UCSD-AML1 (cell line): ENCODE measurements around the gene HERC5.
A peak's percentile ranks its signal among the peaks of the same experiment; 100 is the strongest.
"Not testable (repeated sequence)": the region's sequence is repeated elsewhere in the genome, so short reads cannot be mapped to it uniquely, and the experiment has no call there.

Experiments used
- DNase-seq: peaks from one replicate; lab custom pipeline; 2025; ENCODE audit not compliant: unreplicated experiment; lab: John Stamatoyannopoulos, UW

The HERC5 gene

DNA sequence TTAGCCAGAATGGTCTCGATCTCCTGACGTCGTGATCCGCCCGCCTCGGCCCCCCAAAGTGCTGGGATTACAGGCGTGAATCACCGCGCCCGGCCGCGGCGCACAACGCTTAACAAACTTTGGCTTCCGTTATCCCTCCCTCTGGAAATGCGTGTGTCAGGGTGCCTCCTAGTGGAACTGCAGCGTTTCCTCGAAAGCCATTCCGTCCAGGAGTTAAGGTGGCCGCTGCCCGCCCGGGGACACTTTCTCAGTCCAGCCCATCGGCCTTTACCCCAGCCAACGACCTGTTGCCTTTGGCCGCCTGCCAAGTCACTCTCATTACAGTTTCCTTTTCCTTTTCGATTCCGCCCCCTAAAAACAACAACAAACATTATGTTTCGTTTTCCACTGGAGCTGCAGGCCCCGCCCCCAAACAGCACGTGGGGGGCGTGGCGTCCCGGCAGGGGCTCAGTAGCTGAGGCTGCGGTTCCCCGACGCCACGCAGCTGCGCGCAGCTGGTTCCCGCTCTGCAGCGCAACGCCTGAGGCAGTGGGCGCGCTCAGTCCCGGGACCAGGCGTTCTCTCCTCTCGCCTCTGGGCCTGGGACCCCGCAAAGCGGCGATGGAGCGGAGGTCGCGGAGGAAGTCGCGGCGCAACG is at the start of gene HERC5:
Gene HERC5 (plus strand): TSS at position 450 of the 637 bp plus-strand sequence. CDS start 151 bp downstream, at position 601.
- peak; percentile 93 for DNase-seq

DNA sequence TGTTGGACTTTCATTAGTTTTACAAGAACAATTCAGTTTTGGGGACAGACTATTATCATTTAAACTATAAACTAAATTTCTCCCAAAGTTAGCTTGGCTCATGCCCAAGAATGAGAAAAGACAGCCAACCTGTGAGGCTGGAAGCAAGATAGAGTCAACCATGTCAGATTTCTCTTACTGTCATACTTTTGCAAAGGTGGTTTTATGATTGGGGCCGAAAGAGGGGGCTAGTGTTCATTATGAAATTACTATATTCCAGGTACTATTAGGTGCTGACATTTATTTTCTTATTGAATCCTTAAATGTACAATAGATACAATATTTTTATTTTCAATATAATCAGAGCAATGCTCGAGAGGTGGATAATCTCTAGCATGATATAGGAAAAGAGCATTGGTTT is 47.7 kb upstream of the HERC5 start:
- no peak for DNase-seq

DNA sequence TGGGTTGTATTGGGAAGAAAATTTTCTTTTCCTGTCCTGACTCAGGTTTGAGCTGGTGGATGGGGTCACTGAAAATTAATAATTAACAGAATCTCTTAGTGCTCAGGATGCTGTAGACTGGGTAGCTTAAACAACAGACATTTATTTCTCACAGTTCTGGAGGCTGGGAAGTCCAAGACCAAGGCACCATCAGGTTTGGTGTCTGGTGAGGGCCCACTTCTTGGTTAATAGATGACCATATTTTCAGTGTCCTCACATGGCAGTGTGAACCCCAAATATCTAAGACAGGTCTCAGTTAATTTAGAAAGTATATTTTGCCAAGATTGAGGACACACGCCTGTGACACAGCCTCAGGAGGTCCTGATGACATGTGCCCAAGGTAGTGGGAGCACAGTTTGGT is 47.1 kb upstream of the HERC5 start:
- DNase-seq: no peak

DNA sequence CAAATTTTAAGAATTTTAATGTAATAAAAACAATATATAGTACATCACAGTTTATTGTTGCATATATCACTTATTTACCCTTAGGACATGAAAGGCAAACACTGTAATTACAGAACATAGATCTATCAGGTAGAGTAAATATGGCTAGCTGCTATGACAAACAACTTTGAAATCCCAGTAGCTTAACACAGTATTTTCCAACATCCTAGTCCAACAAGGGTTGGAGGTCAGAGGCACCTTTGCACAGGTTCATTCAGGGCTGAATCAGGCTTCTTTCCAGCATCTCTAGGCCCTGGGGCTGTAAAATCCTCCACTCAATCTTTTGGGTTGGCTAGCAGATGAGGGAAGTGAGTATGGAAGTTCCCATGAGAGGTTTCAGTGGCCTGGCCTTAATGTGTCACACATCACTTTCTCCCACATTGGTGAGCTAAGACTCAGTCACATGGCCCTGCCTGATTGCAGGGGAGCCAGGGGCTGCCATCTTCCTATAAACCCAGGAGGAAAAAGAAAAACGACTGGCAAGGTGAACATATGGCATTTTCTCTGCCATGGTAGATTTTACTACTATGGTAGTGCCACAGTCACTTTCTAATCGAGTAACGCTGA is 45.3 kb upstream of the HERC5 start:
- no peak for DNase-seq

DNA sequence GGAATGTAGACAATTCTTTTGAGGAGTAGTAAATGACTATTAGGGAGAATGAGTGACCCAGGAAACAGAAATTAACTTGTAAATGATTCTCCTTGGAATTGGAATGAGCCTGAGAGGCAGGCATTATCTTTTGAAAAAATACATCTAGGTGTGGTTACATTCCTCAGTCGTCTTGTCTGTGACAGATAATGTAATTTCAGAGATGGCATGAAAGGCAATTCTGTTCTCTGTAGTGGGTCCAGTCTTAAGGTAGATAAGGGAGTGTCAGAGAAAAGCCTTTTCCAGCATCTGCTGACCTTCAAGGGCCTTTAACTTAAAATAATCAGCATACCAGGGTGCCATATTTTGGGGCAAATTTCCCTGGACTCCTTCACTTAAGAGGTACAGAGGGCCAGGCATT is 43.1 kb upstream of the HERC5 start:
- DNase-seq: no peak

DNA sequence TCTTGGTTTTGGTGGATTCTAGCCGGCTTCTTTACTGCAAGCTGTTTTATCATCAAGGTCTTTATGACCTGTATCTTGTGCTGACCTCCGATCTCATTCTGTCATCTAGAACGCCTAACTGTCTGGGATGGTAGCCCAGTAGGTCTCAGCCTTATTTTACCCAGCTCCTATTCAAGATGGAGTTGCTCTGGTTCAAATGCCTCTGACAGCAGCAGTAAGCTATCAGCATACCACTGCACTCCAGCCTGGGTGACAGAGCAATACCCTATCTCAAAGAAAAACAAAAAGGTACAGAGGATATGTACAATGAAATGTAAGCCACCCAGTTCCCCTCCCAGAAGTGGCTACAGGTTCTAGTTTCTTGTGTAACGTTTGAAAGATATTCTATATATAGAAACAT is 42.2 kb upstream of the HERC5 start:
- DNase-seq: no peak

DNA sequence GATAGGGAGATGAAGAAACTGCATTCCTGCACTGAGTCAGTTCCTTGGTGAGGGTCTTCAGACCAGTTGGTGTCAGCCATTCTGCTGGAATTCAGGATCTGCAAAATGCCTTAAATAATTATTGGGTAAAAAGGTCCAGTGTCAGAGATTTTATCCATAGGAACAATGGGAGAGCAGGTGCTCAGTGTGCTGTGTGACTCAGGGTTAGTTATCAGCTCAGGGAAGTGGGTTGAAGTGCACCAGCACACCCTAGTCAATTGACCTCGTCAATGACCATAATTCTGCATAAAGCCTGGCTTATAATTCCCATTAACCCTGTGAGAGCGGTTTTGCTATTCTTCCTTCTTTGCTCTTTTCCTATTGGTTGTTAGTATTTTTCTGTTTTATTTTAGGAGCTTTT is 40.9 kb upstream of the HERC5 start:
- no peak for DNase-seq

DNA sequence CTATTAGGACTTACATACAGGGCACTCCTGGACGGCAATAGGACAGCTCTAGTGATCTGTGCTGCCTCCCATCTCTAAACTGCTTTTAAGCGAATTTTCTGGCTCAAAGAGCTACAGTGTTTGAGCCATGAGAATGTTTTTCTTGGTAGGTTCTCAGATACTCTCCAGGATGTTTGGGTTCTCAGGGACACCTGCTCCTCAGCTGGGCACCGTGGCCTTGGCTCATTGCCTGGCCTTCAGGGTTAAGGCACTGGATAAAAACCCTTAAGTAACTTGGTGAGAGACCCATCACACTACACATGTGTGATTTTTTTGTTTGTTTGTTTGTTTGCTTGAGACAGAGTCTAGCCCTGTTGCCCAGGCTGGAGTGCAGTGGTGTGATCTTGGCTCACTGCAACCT is 38.5 kb upstream of the HERC5 start:
- no peak for DNase-seq

DNA sequence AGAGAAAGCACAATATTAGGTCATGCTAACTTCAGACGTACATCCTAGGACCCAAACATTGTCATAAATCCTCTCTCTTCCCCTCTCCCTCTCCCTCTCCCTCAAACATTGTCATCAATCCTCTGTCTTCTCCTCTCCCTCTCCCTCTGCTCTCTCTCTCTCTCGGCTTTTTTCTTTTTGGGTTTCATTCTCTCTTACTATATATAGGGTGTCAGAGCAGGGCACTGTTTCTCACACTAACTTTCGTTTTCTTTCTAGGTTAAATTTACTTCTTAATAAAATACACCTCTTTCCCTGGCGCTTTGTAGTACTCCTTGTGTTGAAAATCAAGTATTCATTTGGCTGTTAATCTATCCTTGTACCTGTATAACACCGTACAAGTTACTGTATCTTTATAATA is 37.0 kb upstream of the HERC5 start:
- DNase-seq: no peak

DNA sequence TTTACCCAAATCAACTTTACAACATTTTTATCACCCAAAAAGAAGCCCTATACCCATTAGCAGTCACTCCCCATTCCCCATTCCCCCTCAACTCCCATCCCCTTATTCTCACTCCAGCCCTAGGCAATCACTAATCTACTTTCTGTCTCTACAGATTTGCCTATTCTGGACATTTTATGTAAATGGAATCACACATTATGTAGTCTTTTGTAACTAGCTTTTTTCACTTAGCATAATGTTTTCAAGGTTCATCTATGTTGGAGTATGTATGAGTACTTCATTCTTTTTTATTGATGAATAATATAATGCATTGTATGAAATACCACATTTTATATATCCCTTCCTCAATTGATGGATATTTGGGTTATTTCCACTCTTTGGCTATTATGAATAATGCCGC is 36.1 kb upstream of the HERC5 start:
- no peak for DNase-seq

DNA sequence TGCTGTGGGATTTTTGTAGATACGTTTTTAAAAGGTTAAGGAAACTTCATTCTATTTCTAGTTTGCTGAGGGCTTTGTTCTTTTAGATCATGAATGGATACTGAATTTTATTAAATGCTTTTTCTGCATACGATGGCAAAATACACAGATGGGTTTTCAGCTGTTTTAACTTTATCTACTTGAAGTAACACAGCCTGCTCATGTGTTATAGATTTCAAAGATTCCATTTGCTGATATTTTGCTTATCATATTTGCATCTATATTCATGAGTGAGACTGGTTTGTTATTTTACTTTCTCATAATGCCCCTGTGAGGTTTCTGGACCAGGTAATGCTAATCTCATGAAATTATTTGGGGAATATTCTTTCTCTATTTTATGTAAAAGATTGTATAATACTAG is 34.5 kb upstream of the HERC5 start:
- no peak for DNase-seq

DNA sequence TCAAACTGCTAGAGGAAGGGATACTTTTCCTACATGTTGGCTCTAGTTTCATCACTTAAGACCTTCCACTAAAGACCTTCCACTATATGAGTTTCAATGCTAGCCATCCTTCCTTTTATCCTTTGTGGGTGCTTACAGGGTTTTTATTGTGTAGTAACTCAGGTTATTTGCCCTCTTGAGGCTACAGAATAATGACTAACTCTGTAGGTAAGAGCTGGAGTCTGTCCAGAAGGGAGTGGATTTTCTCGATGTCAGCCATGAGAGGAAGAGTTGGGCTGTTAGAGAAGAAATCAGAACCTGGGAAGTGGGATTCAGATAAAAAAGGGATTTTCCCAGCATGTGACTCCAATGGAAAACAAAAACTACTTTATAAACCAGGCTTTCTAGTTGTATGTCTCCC is 27.5 kb upstream of the HERC5 start:
- DNase-seq: no peak

DNA sequence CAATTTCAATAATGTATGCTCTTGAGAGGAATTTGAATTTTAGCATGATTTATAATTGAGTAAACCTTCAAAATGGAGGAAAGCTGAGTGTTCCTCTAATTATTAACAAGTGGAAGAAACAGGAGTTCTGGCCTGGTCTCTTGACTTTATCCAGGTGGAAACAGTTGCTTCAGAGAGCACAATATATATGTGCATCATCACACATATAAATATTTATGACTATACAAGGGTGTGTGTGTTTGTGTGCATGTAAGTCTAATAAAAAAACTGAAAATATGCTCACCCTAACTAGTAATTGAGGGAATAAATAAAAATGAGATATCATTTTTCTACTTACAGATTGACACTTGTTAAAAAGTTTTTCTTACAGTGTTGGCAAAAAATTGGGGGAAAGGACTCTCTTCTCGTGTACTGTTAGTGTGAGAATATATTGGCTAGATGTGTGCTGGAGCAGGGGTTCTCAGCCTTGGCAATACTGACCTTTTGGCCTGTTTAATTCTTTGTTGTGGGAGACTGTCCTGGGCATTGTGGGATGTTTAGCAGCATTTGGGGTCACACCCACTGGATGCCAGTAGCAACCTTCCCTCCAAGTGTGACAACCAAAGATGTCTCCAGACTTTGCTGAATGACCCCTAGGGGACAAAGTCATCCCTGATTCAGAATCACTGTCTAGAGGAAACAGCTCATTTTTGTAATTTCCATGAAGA is 20.8 kb upstream of the HERC5 start:
- DNase-seq: no peak

DNA sequence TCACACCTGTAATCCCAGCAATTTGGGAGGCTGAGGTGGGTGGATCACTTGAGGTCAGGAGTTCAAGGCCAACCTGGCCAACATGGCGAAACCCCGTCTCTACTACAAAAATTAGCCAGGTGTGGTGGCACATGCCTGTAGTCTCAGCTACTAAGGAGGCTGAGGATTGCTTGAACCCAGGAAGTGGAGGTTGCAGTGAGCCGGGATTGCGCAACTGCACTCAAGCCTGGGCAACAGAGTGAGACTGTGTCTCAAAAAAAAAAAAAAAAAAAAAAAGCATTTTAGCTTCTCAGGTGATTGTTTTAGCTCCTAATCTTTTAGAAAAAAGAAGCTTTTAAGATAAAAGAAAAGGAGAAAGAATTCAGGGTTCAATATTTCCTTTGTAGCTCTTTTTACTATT is 19.0 kb upstream of the HERC5 start:
- not testable (repeated sequence) for DNase-seq

DNA sequence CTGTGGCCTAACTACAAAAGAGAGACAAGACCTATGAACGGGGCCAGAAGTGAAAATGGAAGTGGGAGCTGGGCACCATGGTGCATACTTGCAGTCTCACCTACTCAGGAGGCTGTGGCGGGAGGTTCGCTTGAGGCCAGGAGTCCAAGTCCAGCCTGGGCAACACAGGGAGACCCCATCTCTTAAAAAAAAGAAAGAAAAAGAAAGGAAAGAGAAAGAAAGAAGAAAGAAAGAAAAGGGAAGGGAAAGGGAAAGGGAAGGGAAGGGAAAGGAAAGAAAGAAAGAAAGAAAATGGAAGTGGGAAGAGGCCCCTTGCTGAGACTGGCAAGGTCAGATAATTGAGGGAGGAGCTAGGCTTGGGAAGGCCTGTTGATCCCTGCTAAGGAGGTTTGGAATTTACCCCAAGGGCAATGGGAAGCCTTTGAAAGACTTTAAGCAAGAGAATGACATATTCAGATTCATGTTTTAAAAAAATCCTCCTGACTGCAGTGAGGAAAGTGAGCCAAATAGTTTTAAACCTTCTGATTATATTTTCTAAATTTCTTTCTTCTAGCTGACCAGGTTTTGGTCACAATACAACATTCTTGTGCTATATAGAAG is 17.7 kb upstream of the HERC5 start:
- no peak for DNase-seq

DNA sequence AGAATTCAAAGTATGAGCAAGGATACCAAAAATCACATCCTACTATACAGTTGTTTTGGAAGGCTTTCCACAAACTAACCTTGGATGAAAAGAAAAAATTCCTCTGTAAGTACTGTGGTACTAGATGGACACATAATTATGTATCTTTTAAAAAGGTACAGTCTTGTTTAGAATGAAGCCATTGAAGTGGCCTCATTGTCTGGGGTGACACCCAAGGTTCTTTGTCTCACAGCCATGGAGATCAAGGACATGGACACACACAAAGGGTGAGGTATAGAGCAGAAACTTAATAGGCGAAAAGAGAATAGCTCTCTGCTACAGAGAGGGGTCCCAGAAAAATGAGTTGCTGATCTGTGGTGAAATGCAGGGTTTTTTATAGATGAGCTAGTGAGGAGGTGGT is 16.8 kb upstream of the HERC5 start:
- no peak for DNase-seq

DNA sequence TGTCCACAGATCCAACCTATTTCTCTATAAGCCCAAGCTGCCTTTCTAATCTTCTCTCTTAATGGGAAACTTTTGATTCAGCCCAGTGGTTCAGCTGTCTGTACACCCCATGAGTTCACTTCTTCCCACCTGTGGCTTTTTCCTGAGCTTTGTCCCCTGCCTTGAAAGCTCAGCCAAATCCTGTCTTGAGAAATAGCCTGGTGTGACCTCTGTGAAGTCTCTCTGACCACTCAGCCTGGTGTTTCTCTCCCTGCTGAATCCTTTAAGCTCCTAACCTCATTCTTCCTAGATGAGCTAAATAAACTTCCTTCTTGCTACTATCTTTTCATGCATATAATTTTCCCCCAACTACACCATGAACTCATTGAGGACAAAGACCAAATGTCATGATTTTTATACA is 15.2 kb upstream of the HERC5 start:
- DNase-seq: no peak

DNA sequence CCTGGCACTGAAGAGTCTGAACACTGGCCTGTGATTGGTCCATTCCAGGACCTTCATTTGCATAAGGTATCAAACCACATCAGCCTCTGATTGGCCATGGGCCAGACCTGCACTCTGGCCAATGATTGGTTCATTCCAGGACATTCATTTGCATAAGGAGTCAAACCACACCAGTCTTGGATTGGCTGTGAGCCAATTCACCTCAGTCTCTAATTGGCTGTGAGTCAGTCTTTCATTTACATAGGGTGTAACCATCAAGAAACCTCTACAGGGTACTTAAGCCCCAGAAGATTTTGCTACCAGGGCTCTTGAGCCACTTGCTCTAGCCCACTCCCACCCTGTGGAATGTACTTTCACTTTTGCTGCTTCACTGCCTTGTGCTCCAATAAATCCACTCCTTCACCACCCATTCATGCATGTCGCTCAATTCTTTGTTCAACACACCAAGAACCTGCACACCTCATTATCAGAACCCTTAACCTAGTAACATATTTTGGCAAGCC is 14.2 kb upstream of the HERC5 start:
- no peak for DNase-seq

DNA sequence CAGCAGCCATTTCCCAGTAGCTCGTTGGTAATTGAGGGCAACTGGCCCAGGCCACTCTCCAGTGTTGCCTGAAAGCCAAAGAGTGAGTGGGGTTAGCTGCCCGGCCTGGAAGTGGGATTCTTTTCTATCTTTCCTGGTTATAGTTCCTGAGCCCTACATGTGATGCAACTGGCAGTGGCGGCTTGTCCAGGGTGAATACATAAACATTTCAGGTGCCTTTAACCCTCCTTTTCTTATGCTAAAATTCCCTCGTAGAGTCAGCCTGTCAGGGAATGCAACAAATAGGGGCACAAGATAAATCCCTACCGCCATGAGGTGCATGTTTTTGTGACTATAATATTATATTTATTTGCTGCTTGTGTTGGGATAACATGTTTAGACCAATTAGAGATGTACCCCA is 13.4 kb upstream of the HERC5 start:
- DNase-seq: no peak

DNA sequence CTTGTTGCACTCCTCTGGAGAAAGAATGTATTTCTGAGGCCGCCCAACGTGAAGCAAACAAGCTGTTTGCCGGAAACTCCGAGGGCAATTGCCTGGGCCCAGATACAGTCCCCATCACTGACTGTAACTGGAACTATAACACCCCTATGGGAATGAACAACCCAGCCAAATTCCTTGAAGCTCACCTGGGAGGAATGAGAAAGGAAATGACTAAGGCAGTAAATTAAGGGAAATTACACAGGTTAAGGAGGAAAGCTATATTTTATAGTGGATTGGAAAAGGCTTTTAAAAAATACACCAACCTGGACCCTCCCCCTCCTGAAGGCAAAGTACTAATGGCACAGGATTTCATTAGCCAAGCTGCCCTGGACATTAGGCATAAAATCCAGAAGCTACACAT is 11.7 kb upstream of the HERC5 start:
- no peak for DNase-seq

DNA sequence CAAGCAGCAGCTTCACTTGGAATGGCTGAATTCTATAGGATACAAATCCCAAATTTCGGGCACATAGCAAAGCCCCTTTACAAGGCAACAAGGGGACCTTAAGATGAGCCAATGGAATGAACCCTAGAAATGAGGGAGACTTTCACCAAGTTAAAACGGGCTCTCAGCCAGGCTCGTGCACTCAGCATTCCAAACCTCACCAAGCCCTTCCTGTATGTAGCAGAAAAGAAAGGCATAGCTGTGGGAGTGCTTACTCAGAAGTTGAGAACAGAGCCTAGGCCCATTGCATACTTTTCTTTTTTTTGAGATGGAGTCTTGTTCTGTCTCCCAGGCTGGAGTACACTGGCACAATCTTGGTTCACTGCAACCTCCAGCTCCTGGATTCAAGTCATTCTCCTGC is 10.8 kb upstream of the HERC5 start:
- DNase-seq: no peak
